ENCODE data around the gene ATP6V0A1.
"Not testable (repeated sequence)": the region's sequence is repeated elsewhere in the genome, so short reads cannot be mapped to it uniquely, and the experiment has no call there.

ATP6V0A1 gene

GRCh38 chr17:42431758-42432161 lies 26.9 kb upstream of the ATP6V0A1 start:
- ChIA-PET POLR2A (no interaction called here), CTCF (interaction anchor here (0.6 kb wide), 1 partner anchor 962 kb away, joined by 5 read pairs; no protein-coding TSS in a partner anchor)
- no peak for TF ChIP-seq ARNT (IDR thresholded peaks at IDR 0.05)
- TF ChIP-seq SUZ12 (IDR thresholded peaks at IDR 0.05): no peak
- TF ChIP-seq ZNF384 (IDR thresholded peaks at IDR 0.05): no peak
- no peak for TF ChIP-seq PKNOX1 (IDR thresholded peaks at IDR 0.05)
- no peak for TF ChIP-seq FOXK2 (IDR thresholded peaks at IDR 0.05)
- TF ChIP-seq SP1 (IDR thresholded peaks at IDR 0.05): no peak
- TF ChIP-seq L3MBTL2 (conservative IDR thresholded peaks at IDR 0.05): no peak
- no peak for TF ChIP-seq FOXA1 (IDR thresholded peaks at IDR 0.05)
- TF ChIP-seq FOXM1 (IDR thresholded peaks at IDR 0.05; ENCODE audit: borderline replicate concordance): no peak
- no peak for TF ChIP-seq HDGF (IDR thresholded peaks at IDR 0.05; ENCODE audit: borderline replicate concordance)
- TF ChIP-seq TARDBP (IDR thresholded peaks at IDR 0.05): no peak
- TF ChIP-seq ELF4 (IDR thresholded peaks at IDR 0.05): no peak
- TF ChIP-seq NFRKB (IDR thresholded peaks at IDR 0.05): no peak
- no peak for TF ChIP-seq BHLHE40 (IDR thresholded peaks at IDR 0.05; ENCODE audit: borderline replicate concordance)
- no peak for TF ChIP-seq CTBP1 (IDR thresholded peaks at IDR 0.05; ENCODE audit: borderline replicate concordance)
- no peak for TF ChIP-seq LEF1 (IDR thresholded peaks at IDR 0.05; ENCODE audit: borderline replicate concordance)
- DNase-seq (ENCODE audit: extremely low spot score): no peak

DNA sequence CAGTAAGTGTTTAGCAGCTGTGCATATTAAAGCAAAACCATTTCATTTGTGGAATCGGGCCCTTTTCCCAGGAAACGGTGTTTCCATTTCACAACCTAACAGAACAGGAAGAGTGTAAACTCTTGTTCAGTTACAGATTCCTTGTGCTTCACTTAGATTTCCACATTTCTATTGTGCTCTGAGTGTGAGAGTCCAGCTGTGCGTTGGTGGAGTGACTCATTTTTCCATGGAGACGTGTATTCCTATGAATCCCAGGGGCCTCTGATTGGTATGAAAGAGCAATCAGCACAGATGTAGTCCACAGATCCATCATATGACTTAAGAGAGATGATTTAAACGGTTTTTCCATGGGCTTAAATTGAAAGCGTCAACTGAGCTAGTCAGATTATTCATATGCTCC lies 22.3 kb upstream of the ATP6V0A1 start:
- CTCF ChIA-PET: interaction anchor here (1.0 to 1.6 kb wide), 3 partner anchors 8 to 16 kb away, joined by 3 to 13 read pairs (median 7); partner anchors contain the start of gene CAVIN1
- no peak for DNase-seq (ENCODE audit: extremely low spot score)
- TF ChIP-seq SP1 (IDR thresholded peaks at IDR 0.05) (no peak), L3MBTL2 (conservative IDR thresholded peaks at IDR 0.05) (no peak)
- POLR2A ChIA-PET: interaction anchor here (1.9 kb wide), 1 partner anchor 14 kb away, joined by 6 read pairs; the partner anchor contains the start of gene CAVIN1

DNA sequence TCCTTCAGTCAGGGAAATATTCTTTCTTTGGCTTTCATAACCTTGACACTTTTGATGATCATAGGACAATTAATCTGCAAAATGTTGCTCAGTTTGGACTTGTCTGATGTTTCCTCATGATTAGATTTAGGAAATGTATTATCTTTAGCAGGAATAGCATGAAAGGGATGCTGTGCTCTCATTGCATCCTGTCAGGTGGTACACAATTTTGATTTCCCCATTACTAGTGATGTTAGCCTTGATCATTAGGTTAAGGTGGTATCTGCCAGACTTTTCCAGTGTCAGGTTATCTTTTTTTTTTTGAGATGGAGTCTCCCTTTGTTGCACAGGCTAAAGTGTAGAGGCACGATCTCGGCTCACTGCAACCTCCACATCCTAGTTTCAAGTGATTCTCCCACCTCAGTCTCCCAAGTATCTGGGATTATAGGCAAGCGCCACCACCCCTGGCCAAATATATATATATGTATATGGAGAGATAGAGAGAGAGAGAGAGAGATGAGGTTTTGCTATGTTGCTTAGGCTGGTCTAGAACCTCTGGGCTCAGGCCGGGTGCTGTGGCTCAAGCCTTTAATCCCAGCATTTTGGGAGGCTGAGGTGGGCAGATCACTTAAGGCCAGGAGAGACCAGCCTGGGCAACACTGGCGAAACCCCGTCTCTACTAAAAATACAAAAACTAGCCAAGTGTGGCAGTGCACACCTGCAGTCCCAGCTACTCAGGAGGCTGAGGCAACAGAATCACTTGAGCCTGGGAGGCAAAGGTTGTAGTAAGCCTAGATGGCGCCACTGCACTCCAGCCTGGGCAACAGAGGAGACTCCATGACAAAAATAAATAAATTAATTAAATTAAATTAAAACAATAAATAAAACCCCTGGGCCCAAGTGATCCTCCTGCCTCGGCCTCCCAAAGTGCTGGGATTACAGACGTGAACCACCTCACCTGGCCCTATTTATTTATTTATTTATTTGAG lies 19.8 kb upstream of the ATP6V0A1 start:
- DNase-seq (ENCODE audit: extremely low spot score): no peak
- POLR2A ChIA-PET: no interaction called here
- CTCF ChIA-PET: interaction anchor here (0.6 to 1.9 kb wide), 4 partner anchors 9 to 121 kb away, joined by 3 to 7 read pairs (median 4); partner anchors contain the start of gene CAVIN1
- TF ChIP-seq FOXK2 (IDR thresholded peaks at IDR 0.05): no peak
- TF ChIP-seq NFRKB (IDR thresholded peaks at IDR 0.05): no peak
- TF ChIP-seq SP1 (IDR thresholded peaks at IDR 0.05): no peak
- TF ChIP-seq PKNOX1 (IDR thresholded peaks at IDR 0.05): no peak
- no peak for TF ChIP-seq HDGF (IDR thresholded peaks at IDR 0.05; ENCODE audit: borderline replicate concordance)
- no peak for TF ChIP-seq CTBP1 (IDR thresholded peaks at IDR 0.05; ENCODE audit: borderline replicate concordance)
- no peak for TF ChIP-seq ELF4 (IDR thresholded peaks at IDR 0.05)
- TF ChIP-seq SUZ12 (IDR thresholded peaks at IDR 0.05): no peak
- TF ChIP-seq ZNF384 (IDR thresholded peaks at IDR 0.05): no peak
- TF ChIP-seq LEF1 (IDR thresholded peaks at IDR 0.05; ENCODE audit: borderline replicate concordance): no peak
- no peak for TF ChIP-seq ARNT (IDR thresholded peaks at IDR 0.05)

DNA sequence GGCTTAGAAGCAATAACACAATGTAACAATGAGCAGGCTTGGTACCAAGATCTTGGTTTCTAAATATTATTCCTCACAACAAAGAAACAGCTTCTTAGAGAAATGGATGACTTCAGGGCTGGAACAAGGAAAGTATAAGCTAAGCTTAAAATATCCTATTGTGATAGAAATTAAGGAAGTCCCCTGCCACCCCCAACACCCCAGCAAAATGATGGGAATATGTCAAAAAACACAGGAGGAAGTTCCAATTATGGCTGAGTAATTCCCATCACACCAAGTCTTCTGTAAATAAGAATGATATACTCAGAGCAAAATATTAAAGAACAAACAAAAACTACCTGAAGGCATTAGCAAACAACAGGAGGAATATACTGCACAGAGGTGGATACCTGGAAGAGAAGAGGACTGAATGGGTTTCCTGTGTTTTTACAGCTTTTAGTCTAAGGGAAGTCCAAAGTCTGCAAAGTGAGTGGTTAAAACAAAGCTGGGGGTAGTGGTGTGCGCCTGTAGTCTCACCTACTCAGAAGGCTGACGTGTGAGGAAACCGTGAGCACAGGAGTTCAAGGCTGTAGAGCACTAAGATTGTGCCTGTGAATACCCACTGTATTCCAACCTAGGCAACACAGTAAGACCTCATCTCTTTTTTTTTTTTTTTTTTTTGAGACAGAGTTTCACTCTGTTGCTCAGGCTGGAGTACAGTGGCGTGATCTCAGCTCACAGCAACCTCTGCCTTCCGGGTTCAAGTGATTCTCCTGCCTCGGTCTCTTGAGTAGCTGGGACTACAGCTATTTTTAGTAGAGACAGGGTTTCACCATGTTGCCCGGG lies 17.1 kb upstream of the ATP6V0A1 start:
- ChIA-PET POLR2A (interaction anchor here (1.2 kb wide), 1 partner anchor 19 kb away, joined by 3 read pairs; no protein-coding TSS in a partner anchor), CTCF (interaction anchor here (0.7 to 1.7 kb wide), 4 partner anchors 11 to 18 kb away, joined by 3 to 5 read pairs (median 4); no protein-coding TSS in a partner anchor)
- no peak for TF ChIP-seq NFRKB (IDR thresholded peaks at IDR 0.05)
- TF ChIP-seq ELF4 (IDR thresholded peaks at IDR 0.05): no peak
- TF ChIP-seq PKNOX1 (IDR thresholded peaks at IDR 0.05): no peak
- no peak for TF ChIP-seq TARDBP (IDR thresholded peaks at IDR 0.05)
- no peak for DNase-seq (ENCODE audit: extremely low spot score)

GRCh38 chr17:42442196-42442565 lies 16.5 kb upstream of the ATP6V0A1 start:
- POLR2A ChIA-PET: interaction anchor here (0.7 to 1.2 kb wide), 2 partner anchors 20 to 85 kb away, joined by 3 read pairs; no protein-coding TSS in a partner anchor
- DNase-seq (ENCODE audit: extremely low spot score): no peak
- CTCF ChIA-PET: interaction anchor here (0.7 to 1.1 kb wide), 2 partner anchors 14 to 17 kb away, joined by 3 to 4 read pairs; no protein-coding TSS in a partner anchor
- no peak for TF ChIP-seq PKNOX1 (IDR thresholded peaks at IDR 0.05)
- TF ChIP-seq LEF1 (IDR thresholded peaks at IDR 0.05; ENCODE audit: borderline replicate concordance): no peak
- no peak for TF ChIP-seq NFRKB (IDR thresholded peaks at IDR 0.05)
- TF ChIP-seq TARDBP (IDR thresholded peaks at IDR 0.05): no peak
- TF ChIP-seq FOXK2 (IDR thresholded peaks at IDR 0.05): no peak
- TF ChIP-seq BHLHE40 (IDR thresholded peaks at IDR 0.05; ENCODE audit: borderline replicate concordance): no peak
- no peak for TF ChIP-seq ELF4 (IDR thresholded peaks at IDR 0.05)
- no peak for TF ChIP-seq FOXA1 (IDR thresholded peaks at IDR 0.05)
- TF ChIP-seq ZNF384 (IDR thresholded peaks at IDR 0.05): no peak
- TF ChIP-seq SP1 (IDR thresholded peaks at IDR 0.05): no peak
- no peak for TF ChIP-seq HDGF (IDR thresholded peaks at IDR 0.05; ENCODE audit: borderline replicate concordance)
- no peak for TF ChIP-seq ARNT (IDR thresholded peaks at IDR 0.05)
- TF ChIP-seq FOXM1 (IDR thresholded peaks at IDR 0.05; ENCODE audit: borderline replicate concordance): no peak
- no peak for TF ChIP-seq L3MBTL2 (conservative IDR thresholded peaks at IDR 0.05)
- TF ChIP-seq SUZ12 (IDR thresholded peaks at IDR 0.05): no peak
- TF ChIP-seq CTBP1 (IDR thresholded peaks at IDR 0.05; ENCODE audit: borderline replicate concordance): no peak

DNA sequence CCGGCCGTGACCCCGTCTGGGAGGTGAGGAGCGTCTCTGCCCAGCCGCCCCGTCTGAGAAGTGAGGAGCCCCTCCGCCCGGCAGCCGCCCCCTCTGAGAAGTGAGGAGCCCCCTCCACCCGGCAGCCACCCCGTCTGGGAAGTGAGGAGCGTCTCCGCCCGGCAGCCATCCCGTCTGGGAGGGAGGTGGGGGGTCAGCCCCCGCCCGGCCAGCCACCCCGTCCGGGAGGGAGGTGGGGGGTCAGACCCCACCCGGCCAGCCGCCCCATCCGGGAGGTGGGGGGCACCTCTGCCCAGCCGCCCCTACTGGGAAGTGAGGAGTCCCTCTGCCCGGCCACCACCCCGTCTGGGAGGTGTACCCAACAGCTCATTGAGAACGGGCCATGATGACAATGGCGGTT lies 9.5 kb upstream of the ATP6V0A1 start:
- POLR2A ChIA-PET; CTCF ChIA-PET; DNase-seq (ENCODE audit: extremely low spot score): not testable (repeated sequence)

GRCh38 chr17:42449838-42450237 lies 8.8 kb upstream of the ATP6V0A1 start:
- CTCF ChIA-PET; DNase-seq (ENCODE audit: extremely low spot score); POLR2A ChIA-PET: not testable (repeated sequence)

- POLR2A ChIA-PET; DNase-seq (ENCODE audit: extremely low spot score); CTCF ChIA-PET: not testable (repeated sequence)
Measured at GRCh38 chr17:42451270-42451669, 7.4 kb upstream of the ATP6V0A1 start.

Data from HEK293T (cell line).